ENCODE data around the gene EHMT1. TPM values are rescaled to one million over a fixed set of nuclear protein-coding genes. Genes with fewer than 3 reads are reported as not detected.

The EHMT1 gene
- total and polyA plus RNA-seq, 2 of the 13 experiments (the other 11 are each of a cell fraction or from before 2014, with no cell fraction given), result 23.0 to 27.1 TPM

DNA sequence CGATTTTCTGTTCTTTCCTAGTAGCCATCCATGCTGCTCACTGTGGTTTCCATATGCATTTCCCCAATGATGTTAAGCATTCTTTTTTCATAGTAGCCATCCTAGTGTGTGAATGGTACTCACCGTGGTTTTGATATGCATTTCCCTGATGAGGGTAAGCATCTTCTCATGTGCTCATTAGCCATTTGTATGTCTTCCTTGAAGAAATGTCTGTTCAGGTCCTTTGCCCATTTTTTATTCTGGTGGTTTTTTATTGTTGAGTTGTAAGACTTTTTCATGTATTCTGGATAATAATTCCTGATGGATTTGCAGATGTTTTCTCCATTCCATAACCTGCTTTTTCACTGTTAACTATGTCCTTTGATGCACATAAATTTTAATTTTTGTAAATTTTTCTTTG, 108.0 kb downstream of the EHMT1 start:
- Histone ChIP-seq H3K9ac (ENCODE audit: insufficient read depth, low read depth, low read length) (no peak overlapping the region), H4K20me1 (ENCODE audit: insufficient read depth, low read length) (no peaks in the 10 kb centered on the region), H3K4me2 (ENCODE audit: low read depth, low read length) (no peak overlapping the region), H3K79me2 (ENCODE audit: insufficient read depth, low read length) (peaks cover 3% of the 10 kb centered on the region), H3K4me3 (replicated peaks in 1 of 3; ENCODE audit: insufficient read depth in 1 of 3, low read depth in 2 of 3, low read length in 3 of 3) (no peak overlapping the region), H3K27ac (ENCODE audit: extremely low read length, insufficient read depth, low read length) (no peak overlapping the region), H3K27me3 (ENCODE audit: control insufficient read depth in 1 of 2, insufficient read depth in 2 of 2, low read length in 2 of 2) (no peaks in the 10 kb centered on the region), H3K36me3 (replicated peaks in 1 of 2; ENCODE audit: control insufficient read depth in 1 of 2, insufficient read depth in 2 of 2, low read length in 2 of 2) (peaks cover 15 to 36% of the 10 kb centered on the region in 2 experiments), H3K9me3 (ENCODE audit: low read length) (no peaks in the 10 kb centered on the region), H2AFZ (ENCODE audit: low read length) (no peak overlapping the region), H3K4me1 (ENCODE audit: insufficient read depth, low read length) (no peaks in the 10 kb centered on the region)
- no peak for DNase-seq (ENCODE audit: low spot score)
- BruUV-seq (replicated peaks), result no TSS peak
- CTCF ChIA-PET (ENCODE audit: low intra/inter-chr PET ratio, low total read pairs), result no interaction called here
- intact Hi-C loops (cut with micrococcal nuclease; ENCODE audit: unreplicated experiment) (no loop called here), in situ Hi-C loops (cut with HindIII; ENCODE audit: extremely low pct_ligation_motif_present, low pct_unique_long_range_greater_than_20kb) (no loop called here)
- POLR2A ChIA-PET, result no interaction called here
- 94% methylated on average over 2 of the region's 2 CpGs for WGBS (ENCODE audit: low lambda C conversion rate)
- FAIRE-seq, result no peak
- no peak for ATAC-seq
- TF ChIP-seq ZNF10 (CRISPR knock-in tag; IDR thresholded peaks at IDR 0.05; ENCODE audit: borderline replicate concordance, low read depth), result no peak

DNA sequence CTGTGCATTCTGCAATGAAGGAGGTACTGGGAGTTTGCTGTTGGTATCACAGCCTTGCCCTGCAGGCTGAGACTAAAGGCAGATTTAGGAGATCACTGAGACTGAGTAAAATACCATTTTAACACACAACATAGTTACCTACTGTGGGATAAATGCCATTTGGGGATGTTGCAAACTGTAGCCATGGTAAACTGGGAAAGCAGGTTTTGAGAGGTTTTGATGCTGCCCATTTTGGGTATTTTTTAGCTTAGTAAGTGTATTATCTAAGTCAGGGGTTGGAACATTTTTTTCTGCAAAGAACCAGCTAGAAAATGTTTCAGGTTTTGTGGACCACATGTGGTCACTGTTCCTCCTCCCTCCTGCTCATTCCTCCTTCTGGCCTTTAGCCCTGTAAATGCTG, 108.9 kb downstream of the EHMT1 start:
- in situ Hi-C loops (cut with HindIII; ENCODE audit: extremely low pct_ligation_motif_present, low pct_unique_long_range_greater_than_20kb), result no loop called here
- no TSS peak for BruUV-seq (replicated peaks)
- peaks cover 19 to 44% of the 10 kb centered on the region in 2 experiments for H3K36me3 ChIP-seq (replicated peaks in 1 of 2; ENCODE audit: control insufficient read depth in 1 of 2, insufficient read depth in 2 of 2, low read length in 2 of 2)

More for the DNA sequence above, 108.9 kb downstream of the EHMT1 start:
- no peak for DNase-seq (ENCODE audit: low spot score)
- Histone ChIP-seq H3K27me3 (ENCODE audit: control insufficient read depth in 1 of 2, insufficient read depth in 2 of 2, low read length in 2 of 2) (no peaks in the 10 kb centered on the region), H3K9me3 (ENCODE audit: low read length) (no peaks in the 10 kb centered on the region), H3K4me3 (replicated peaks in 1 of 3; ENCODE audit: insufficient read depth in 1 of 3, low read depth in 2 of 3, low read length in 3 of 3) (no peak overlapping the region), H2AFZ (ENCODE audit: low read length) (no peak overlapping the region), H3K4me2 (ENCODE audit: low read depth, low read length) (no peak overlapping the region), H3K79me2 (ENCODE audit: insufficient read depth, low read length) (no peaks in the 10 kb centered on the region), H4K20me1 (ENCODE audit: insufficient read depth, low read length) (no peaks in the 10 kb centered on the region), H3K27ac (ENCODE audit: extremely low read length, insufficient read depth, low read length) (no peak overlapping the region), H3K9ac (ENCODE audit: insufficient read depth, low read depth, low read length) (no peak overlapping the region), H3K4me1 (ENCODE audit: insufficient read depth, low read length) (peaks cover 5% of the 10 kb centered on the region)
- no peak for ATAC-seq
- POLR2A ChIA-PET, result no interaction called here
- intact Hi-C loops (cut with micrococcal nuclease; ENCODE audit: unreplicated experiment), result no loop called here
- FAIRE-seq, result no peak
- CTCF ChIA-PET (ENCODE audit: low intra/inter-chr PET ratio, low total read pairs), result no interaction called here
- TF ChIP-seq ZNF841 (CRISPR knock-in tag; IDR thresholded peaks at IDR 0.05; ENCODE audit: borderline replicate concordance) (no peak), ZZZ3 (CRISPR knock-in tag; IDR thresholded peaks at IDR 0.05; ENCODE audit: borderline replicate concordance) (no peak), KDM5A (IDR thresholded peaks at IDR 0.05; ENCODE audit: borderline replicate concordance, low read length) (no peak)
- TF ChIP-seq, protein P1, sequence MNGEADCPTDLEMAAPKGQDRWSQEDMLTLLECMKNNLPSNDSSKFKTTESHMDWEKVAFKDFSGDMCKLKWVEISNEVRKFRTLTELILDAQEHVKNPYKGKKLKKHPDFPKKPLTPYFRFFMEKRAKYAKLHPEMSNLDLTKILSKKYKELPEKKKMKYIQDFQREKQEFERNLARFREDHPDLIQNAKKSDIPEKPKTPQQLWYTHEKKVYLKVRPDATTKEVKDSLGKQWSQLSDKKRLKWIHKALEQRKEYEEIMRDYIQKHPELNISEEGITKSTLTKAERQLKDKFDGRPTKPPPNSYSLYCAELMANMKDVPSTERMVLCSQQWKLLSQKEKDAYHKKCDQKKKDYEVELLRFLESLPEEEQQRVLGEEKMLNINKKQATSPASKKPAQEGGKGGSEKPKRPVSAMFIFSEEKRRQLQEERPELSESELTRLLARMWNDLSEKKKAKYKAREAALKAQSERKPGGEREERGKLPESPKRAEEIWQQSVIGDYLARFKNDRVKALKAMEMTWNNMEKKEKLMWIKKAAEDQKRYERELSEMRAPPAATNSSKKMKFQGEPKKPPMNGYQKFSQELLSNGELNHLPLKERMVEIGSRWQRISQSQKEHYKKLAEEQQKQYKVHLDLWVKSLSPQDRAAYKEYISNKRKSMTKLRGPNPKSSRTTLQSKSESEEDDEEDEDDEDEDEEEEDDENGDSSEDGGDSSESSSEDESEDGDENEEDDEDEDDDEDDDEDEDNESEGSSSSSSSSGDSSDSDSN (CRISPR knock-in tag; IDR thresholded peaks at IDR 0.05), result no peak

Data from HepG2 (cell line).